Measurements from ENCODE around the gene CACNB4. TPM values are rescaled to one million over a fixed set of nuclear protein-coding genes. Genes with fewer than 3 reads are reported as not detected.

The CACNB4 gene
- total RNA-seq, 1 experiment from 2014 or later = 1.00 TPM

- TF ChIP-seq CTCF (IDR thresholded peaks at IDR 0.05; ENCODE audit: insufficient read depth in 1 of 2, low read depth in 1 of 2, low read length in 1 of 2, severe bottlenecking in 1 of 2, unreplicated experiment in 1 of 2) = no peak
- H3K4me1 Mint-ChIP-seq (ENCODE audit: low read depth, unreplicated experiment) = peaks cover 15% of the 10 kb centered on the region
- H3K9me3 Mint-ChIP-seq (ENCODE audit: unreplicated experiment) = no peaks in the 10 kb centered on the region
- ChIA-PET POLR2A (no interaction called here), CTCF (no interaction called here)
- no peaks in the 10 kb centered on the region for H3K36me3 ChIP-seq (ENCODE audit: control insufficient read depth, insufficient read depth, low read length)
- H3K27me3 ChIP-seq (replicated peaks; ENCODE audit: control insufficient read depth, insufficient read depth, low read length) = no peaks in the 10 kb centered on the region
- no peak for DNase-seq
- no peaks in the 10 kb centered on the region for H3K36me3 Mint-ChIP-seq (ENCODE audit: insufficient read depth, unreplicated experiment)
- BruUV-seq (replicated peaks) = no TSS peak
- no peaks in the 10 kb centered on the region for H3K9me3 ChIP-seq
- no peaks in the 10 kb centered on the region for H3K27me3 Mint-ChIP-seq (ENCODE audit: insufficient read depth, unreplicated experiment)
- no peak overlapping the region for H3K4me3 ChIP-seq (ENCODE audit: low read depth, low read length)
- H3K27ac Mint-ChIP-seq (ENCODE audit: unreplicated experiment) = no peak overlapping the region
- H3K4me1 ChIP-seq = no peaks in the 10 kb centered on the region
- no peak overlapping the region for H3K4me3 Mint-ChIP-seq (ENCODE audit: unreplicated experiment)
- intact Hi-C loops (cut with micrococcal nuclease; ENCODE audit: unreplicated experiment) = no loop called here
Observed at GRCh38 chr2:151852260-151853069, 246.4 kb downstream of the CACNB4 start.

DNA sequence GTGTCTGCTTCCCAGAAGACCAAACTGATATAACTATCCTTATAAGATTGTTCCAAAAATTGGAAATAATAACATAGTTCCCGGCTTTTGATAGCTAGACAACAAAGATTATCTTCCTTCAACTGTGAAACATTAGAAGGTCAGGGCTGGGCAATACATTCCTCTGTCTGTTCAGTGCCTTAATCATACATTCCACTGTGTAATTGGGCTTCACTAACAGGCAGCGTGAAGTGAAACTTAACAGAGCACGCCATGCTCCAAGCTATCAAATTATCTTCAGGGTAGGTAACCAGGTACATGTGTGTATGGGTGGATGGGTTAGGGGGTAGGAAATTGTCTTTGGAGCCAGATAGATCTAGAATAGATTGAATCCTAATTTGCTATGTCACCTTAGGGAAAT is 247.1 kb downstream of the CACNB4 start:
- Histone ChIP-seq H3K4me3 (ENCODE audit: low read depth, low read length) (no peak overlapping the region), H3K4me1 (no peaks in the 10 kb centered on the region), H3K36me3 (ENCODE audit: control insufficient read depth, insufficient read depth, low read length) (no peaks in the 10 kb centered on the region), H3K9me3 (no peaks in the 10 kb centered on the region), H3K27me3 (replicated peaks; ENCODE audit: control insufficient read depth, insufficient read depth, low read length) (no peaks in the 10 kb centered on the region)
- Mint-ChIP-seq H3K27ac (ENCODE audit: unreplicated experiment) (no peak overlapping the region), H3K36me3 (ENCODE audit: insufficient read depth, unreplicated experiment) (no peaks in the 10 kb centered on the region), H3K4me3 (ENCODE audit: unreplicated experiment) (no peak overlapping the region), H3K27me3 (ENCODE audit: insufficient read depth, unreplicated experiment) (no peaks in the 10 kb centered on the region), H3K4me1 (ENCODE audit: low read depth, unreplicated experiment) (peaks cover 15% of the 10 kb centered on the region), H3K9me3 (ENCODE audit: unreplicated experiment) (no peaks in the 10 kb centered on the region)
- ChIA-PET POLR2A (no interaction called here), CTCF (no interaction called here)
- no peak for DNase-seq
- intact Hi-C loops (cut with micrococcal nuclease; ENCODE audit: unreplicated experiment) = no loop called here
- no TSS peak for BruUV-seq (replicated peaks)
- no peak for TF ChIP-seq CTCF (IDR thresholded peaks at IDR 0.05; ENCODE audit: insufficient read depth in 1 of 2, low read depth in 1 of 2, low read length in 1 of 2, severe bottlenecking in 1 of 2, unreplicated experiment in 1 of 2)

- no peaks in the 10 kb centered on the region for H3K36me3 Mint-ChIP-seq (ENCODE audit: insufficient read depth, unreplicated experiment)
- CTCF ChIA-PET = interaction anchor here (0.6 to 0.9 kb wide), 2 partner anchors 152 to 177 kb away, joined by 3 to 5 read pairs; no protein-coding TSS in a partner anchor
Observed at GRCh38 chr2:151849413-151850010, 249.3 kb downstream of the CACNB4 start.

More at GRCh38 chr2:151849413-151850010, 249.3 kb downstream of the CACNB4 start:
- H3K9me3 Mint-ChIP-seq (ENCODE audit: unreplicated experiment) = no peaks in the 10 kb centered on the region
- DNase-seq = no peak
- TF ChIP-seq CTCF (IDR thresholded peaks at IDR 0.05; ENCODE audit: insufficient read depth in 1 of 2, low read depth in 1 of 2, low read length in 1 of 2, severe bottlenecking in 1 of 2, unreplicated experiment in 1 of 2) = no peak
- intact Hi-C loops (cut with micrococcal nuclease; ENCODE audit: unreplicated experiment) = no loop called here
- H3K9me3 ChIP-seq = no peaks in the 10 kb centered on the region
- H3K36me3 ChIP-seq (ENCODE audit: control insufficient read depth, insufficient read depth, low read length) = no peaks in the 10 kb centered on the region
- H3K4me1 Mint-ChIP-seq (ENCODE audit: low read depth, unreplicated experiment) = peaks cover 15% of the 10 kb centered on the region
- H3K4me3 ChIP-seq (ENCODE audit: low read depth, low read length) = no peak overlapping the region
- no peak overlapping the region for H3K27ac Mint-ChIP-seq (ENCODE audit: unreplicated experiment)
- H3K4me3 Mint-ChIP-seq (ENCODE audit: unreplicated experiment) = no peak overlapping the region
- H3K27me3 ChIP-seq (replicated peaks; ENCODE audit: control insufficient read depth, insufficient read depth, low read length) = no peaks in the 10 kb centered on the region
- no peaks in the 10 kb centered on the region for H3K4me1 ChIP-seq
- no peaks in the 10 kb centered on the region for H3K27me3 Mint-ChIP-seq (ENCODE audit: insufficient read depth, unreplicated experiment)
- BruUV-seq (replicated peaks) = no TSS peak
- POLR2A ChIA-PET = no interaction called here

Data from Caco-2 (cell line).